NCI-H1048 (cell line): ENCODE data around the gene WDR47.
"Not testable (repeated sequence)": the region's sequence is repeated elsewhere in the genome, so short reads cannot be mapped to it uniquely, and the experiment has no call there.

Experiments
- DNase-seq: peaks from one replicate; lab custom pipeline; 2025; lab: John Stamatoyannopoulos, UW

WDR47 gene

GRCh38 chr1:108962681-108963051 is 79.2 kb downstream of the WDR47 start:
- DNase-seq = no peak

GRCh38 chr1:108961752-108962486 is 80.0 kb downstream of the WDR47 start:
- no peak for DNase-seq

DNA sequence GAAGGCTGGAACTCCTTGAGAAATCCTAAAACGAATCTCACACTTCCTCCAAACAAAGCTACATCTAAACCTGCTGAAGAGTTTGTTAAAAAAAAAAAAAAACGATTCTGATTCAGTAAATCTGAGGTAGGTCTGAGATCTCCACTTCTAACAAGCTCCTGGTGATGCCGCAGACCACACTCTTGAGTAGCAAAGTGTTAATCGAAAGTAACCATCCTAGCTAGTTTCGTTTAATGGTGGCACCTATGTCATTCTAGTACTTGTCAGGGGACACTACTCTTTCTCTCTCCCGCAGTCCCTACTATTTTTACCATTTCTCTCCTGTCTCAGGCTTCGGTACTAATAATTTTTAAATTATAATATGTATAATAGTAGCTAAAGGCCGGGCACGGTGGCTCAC is 80.7 kb downstream of the WDR47 start:
- no peak for DNase-seq

DNA sequence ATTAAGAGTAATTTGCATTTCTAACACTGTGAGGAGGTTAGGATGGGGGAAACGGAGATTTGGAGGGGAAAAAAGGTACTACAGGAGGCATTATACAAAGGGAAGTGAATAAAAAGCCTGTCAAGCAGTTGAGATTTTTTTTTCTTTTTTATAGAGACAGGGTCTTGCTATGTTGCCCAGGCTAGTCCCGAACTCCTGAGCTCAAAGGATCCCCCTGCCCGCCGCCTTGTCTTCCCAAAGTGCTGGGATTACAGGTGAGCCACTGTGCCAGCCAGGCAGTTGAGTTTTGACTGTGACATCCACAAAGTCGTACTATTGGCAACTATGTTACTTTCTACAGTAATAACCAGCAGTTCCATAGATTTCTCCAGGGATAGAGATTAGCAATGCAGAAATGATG is 81.2 kb downstream of the WDR47 start:
- DNase-seq = no peak

- no peak for DNase-seq
These were observed 84.0 kb downstream of the WDR47 start for GRCh38 chr1:108957888-108958287.

DNA sequence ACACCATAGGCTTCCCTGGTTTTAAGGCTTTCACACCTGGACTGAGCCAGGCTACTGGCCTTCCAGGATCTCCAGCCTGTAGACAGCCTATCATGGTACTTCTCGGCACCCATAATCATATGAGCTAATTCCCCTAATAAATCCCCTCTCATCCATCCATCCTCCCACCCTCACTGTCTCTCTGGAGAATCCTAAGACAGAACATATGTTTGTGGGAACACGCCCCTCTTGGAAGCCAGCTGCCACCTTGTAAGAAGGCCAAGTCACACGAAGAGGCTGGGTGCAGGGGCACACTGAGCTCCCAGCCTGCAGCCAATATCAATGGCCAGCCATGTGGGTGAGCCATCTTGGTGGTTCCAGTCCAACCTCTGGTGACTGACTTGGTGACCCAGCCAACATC is 86.0 kb downstream of the WDR47 start:
- DNase-seq = no peak

- no peak for DNase-seq
These were observed 86.8 kb downstream of the WDR47 start for GRCh38 chr1:108955111-108955510.

GRCh38 chr1:108953452-108953851 is 88.5 kb downstream of the WDR47 start:
- no peak for DNase-seq

- DNase-seq = no peak
These were observed 90.7 kb downstream of the WDR47 start for GRCh38 chr1:108951242-108951641.

DNA sequence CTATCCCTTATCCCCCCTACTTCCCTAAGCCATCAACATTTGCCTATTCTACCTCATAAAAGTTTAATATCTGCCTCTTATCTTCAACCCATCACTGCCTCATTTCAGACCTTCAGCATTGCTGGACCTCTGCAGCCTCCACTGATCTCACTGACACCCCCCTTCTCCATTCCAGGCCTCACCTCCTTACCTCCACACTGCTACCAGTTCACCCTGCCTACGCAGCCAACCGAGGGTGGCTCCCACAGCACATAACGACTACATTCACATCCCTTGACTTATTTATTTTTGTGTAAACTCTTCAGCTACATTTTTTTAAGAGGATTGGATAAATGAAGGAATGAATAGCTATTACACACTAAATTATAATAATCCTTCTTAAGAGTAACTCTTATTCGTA is 92.9 kb downstream of the WDR47 start:
- DNase-seq = no peak

- no peak for DNase-seq
These were observed 93.9 kb downstream of the WDR47 start for GRCh38 chr1:108947871-108948525.

DNA sequence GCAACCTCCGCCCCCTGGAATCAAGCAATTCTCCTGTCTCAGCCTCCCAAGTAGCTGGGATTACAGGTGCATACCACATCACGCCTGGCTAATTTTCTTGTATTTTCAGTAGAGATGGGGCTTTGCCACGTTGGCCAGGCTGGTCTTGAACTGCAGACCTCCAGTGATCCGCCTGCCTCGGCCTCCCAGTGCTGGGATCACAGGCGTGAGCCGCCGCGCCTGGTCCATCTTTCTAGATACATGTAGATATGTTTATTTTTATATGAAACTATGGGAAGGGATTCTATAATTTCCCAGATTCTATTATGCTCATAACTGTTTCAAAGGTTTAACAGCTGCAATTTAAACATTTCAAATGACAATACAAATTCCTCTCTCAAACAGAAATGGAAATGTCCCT is 105.7 kb downstream of the WDR47 start:
- DNase-seq = no peak

DNA sequence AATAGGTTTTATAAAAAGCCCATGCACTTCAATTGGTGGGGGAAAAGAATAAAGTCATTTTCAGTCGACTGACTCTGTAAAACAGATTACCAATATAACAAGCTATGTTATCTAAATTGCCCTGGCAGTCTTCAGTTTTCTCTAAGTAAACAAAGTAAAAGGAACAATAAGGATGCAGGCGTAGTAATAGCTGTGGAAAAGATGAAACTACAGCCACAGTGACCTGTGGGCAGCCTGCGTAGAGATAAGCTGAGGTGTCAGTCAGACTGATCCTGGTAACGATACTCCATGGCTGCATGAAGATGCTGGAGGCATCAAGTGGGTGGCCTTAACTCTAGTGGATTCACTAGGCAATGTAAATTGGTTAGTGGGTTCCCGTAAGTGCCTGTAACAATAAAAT is 108.0 kb downstream of the WDR47 start:
- no peak for DNase-seq

- DNase-seq = not testable (repeated sequence)
These were observed 114.3 kb downstream of the WDR47 start for GRCh38 chr1:108927565-108927964.

- no peak for DNase-seq
These were observed 116.0 kb downstream of the WDR47 start for GRCh38 chr1:108925920-108926319.
